ENCODE data around the gene BHLHE41.

Gene BHLHE41

GRCh38 chr12:26101763-26102162 is 23.1 kb downstream of the BHLHE41 start:
- H3K27ac ChIP-seq, result no peak overlapping the region
- TF ChIP-seq, protein P1, sequence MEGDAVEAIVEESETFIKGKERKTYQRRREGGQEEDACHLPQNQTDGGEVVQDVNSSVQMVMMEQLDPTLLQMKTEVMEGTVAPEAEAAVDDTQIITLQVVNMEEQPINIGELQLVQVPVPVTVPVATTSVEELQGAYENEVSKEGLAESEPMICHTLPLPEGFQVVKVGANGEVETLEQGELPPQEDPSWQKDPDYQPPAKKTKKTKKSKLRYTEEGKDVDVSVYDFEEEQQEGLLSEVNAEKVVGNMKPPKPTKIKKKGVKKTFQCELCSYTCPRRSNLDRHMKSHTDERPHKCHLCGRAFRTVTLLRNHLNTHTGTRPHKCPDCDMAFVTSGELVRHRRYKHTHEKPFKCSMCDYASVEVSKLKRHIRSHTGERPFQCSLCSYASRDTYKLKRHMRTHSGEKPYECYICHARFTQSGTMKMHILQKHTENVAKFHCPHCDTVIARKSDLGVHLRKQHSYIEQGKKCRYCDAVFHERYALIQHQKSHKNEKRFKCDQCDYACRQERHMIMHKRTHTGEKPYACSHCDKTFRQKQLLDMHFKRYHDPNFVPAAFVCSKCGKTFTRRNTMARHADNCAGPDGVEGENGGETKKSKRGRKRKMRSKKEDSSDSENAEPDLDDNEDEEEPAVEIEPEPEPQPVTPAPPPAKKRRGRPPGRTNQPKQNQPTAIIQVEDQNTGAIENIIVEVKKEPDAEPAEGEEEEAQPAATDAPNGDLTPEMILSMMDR (IDR thresholded peaks at IDR 0.05), result no peak
- TF ChIP-seq ZFX (IDR thresholded peaks at IDR 0.05; ENCODE audit: borderline replicate concordance), result no peak

GRCh38 chr12:26101350-26101734 is 23.5 kb downstream of the BHLHE41 start:
- TF ChIP-seq, protein P1 (IDR thresholded peaks at IDR 0.05), result no peak
- no peak for TF ChIP-seq ZFX (IDR thresholded peaks at IDR 0.05; ENCODE audit: borderline replicate concordance)
- peak overlapping the region; percentile 14; the same call in 1 of the 2 replicates for H3K27ac ChIP-seq

- peak overlapping the region; percentile 14; the same call in 1 of the 2 replicates for H3K27ac ChIP-seq
- TF ChIP-seq, protein P1 (IDR thresholded peaks at IDR 0.05), result no peak
- TF ChIP-seq ZFX (IDR thresholded peaks at IDR 0.05; ENCODE audit: borderline replicate concordance), result no peak
These were observed 24.0 kb downstream of the BHLHE41 start for GRCh38 chr12:26100666-26101349.

GRCh38 chr12:26097046-26097878 is 27.6 kb downstream of the BHLHE41 start:
- TF ChIP-seq, protein P1 (IDR thresholded peaks at IDR 0.05), result peak; percentile 100
- no peak for TF ChIP-seq ZFX (IDR thresholded peaks at IDR 0.05; ENCODE audit: borderline replicate concordance)
- no peak overlapping the region for H3K27ac ChIP-seq

DNA sequence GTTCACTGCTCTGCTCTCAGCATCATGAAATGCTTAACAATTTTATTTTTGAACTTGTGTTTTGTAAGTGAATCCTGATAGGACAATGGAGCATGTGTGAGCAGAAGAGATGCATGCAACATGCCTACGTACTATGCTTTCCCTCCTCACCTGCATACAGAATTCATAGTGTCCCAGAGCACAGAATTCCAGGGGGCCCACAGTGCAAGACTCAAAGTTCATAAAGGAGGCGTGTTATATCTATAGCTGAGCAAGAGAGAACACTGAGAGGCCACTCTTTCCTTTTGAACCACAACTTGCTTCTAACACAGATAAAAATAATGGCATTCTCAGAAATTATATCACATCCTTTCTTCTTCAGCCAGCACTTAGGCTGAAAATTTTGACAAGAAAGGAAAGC is 28.8 kb downstream of the BHLHE41 start:
- TF ChIP-seq ZFX (IDR thresholded peaks at IDR 0.05; ENCODE audit: borderline replicate concordance), result no peak
- TF ChIP-seq, protein P1 (IDR thresholded peaks at IDR 0.05), result no peak

GRCh38 chr12:26095186-26095585 is 29.7 kb downstream of the BHLHE41 start:
- no peak overlapping the region for H3K27ac ChIP-seq
- TF ChIP-seq, protein P1 (IDR thresholded peaks at IDR 0.05), result no peak
- no peak for TF ChIP-seq ZFX (IDR thresholded peaks at IDR 0.05; ENCODE audit: borderline replicate concordance)

More for the DNA sequence above, 28.8 kb downstream of the BHLHE41 start:
- H3K27ac ChIP-seq, result no peak overlapping the region
